IMR-90 (cell line): Measurements from ENCODE around the gene OVOL1. TPM values are rescaled to one million over a fixed set of nuclear protein-coding genes. Genes with fewer than 3 reads are reported as not detected.

Experiments used
- ATAC-seq: fragments of 200-7000 bp; cut with Tn5 transposase; 2 replicates; pipeline ENCODE4 v1.9.1; 2020; ENCODE audit warnings: low read depth, mild to moderate bottlenecking, moderate library complexity
- BruUV-seq: library from RNA; stranded (reverse); fragments of 400-500 nt; replicated peaks from 2 replicates; lab custom pipeline; 2021; lab: Mats Ljungman, UMichigan
- CTCF ChIA-PET: fragments of 300-600 bp; formaldehyde crosslinking; extraction: SDS; loops from one replicate; lab custom pipeline; 2021; ENCODE audit warnings: antibody characterized with exemption; lab: Yijun Ruan, JAX
- POLR2A ChIA-PET: fragments of 300-600 bp; sonication (Branson Sonifier 250); formaldehyde crosslinking; loops from one replicate; lab custom pipeline; 2022; ENCODE audit warnings: antibody characterized with exemption; ENCODE audit not compliant: unreplicated experiment; lab: Charles Lee
- DNase-seq: peaks from one replicate; pipeline ENCODE4 v3.0.0; 2013
- H2AFZ ChIP-seq: replicated peaks from 2 replicates; pipeline ENCODE3; 2013; ENCODE audit warnings: low read length, mild to moderate bottlenecking; ENCODE audit not compliant: poor library complexity
- H2AK5ac ChIP-seq: 2 replicates; pipeline ENCODE4 v1.6.1; 2013; ENCODE audit warnings: low read depth, low read length, inconsistent platforms
- H2AK9ac ChIP-seq: replicated peaks from 2 replicates; pipeline ENCODE3; 2013; ENCODE audit warnings: mild to moderate bottlenecking, low read depth, low read length, moderate library complexity; ENCODE audit not compliant: poor library complexity
- H2BK120ac ChIP-seq: 2 replicates; pipeline ENCODE4 v1.6.1; 2013; ENCODE audit warnings: low read depth, low read length, inconsistent platforms
- H2BK15ac ChIP-seq: 3 replicates; pipeline ENCODE4 v1.6.1; 2013; ENCODE audit warnings: low read depth, low read length, inconsistent platforms
- H2BK20ac ChIP-seq: 2 replicates; pipeline ENCODE4 v1.6.1; 2013; ENCODE audit warnings: low read depth, mild to moderate bottlenecking, inconsistent platforms, low read length, moderate library complexity
- H2BK5ac ChIP-seq: 2 replicates; pipeline ENCODE4 v1.6.1; 2013; ENCODE audit warnings: mild to moderate bottlenecking, low read depth, low read length, inconsistent platforms; ENCODE audit not compliant: poor library complexity, severe bottlenecking
- H3K14ac ChIP-seq: replicated peaks from 2 replicates; pipeline ENCODE4 v1.6.1; 2013; ENCODE audit warnings: low read depth, low read length, inconsistent platforms
- H3K18ac ChIP-seq: 2 replicates; pipeline ENCODE4 v1.6.1; 2013; ENCODE audit warnings: low read depth, low read length, control low read depth
- H3K23ac ChIP-seq: 2 replicates; pipeline ENCODE4 v1.6.1; 2013; ENCODE audit warnings: low read depth, low read length, inconsistent platforms
- H3K27ac ChIP-seq: 2 replicates; pipeline ENCODE4 v1.5.1; 2013; ENCODE audit warnings: mild to moderate bottlenecking, control low read depth, low read length; ENCODE audit not compliant: insufficient read depth
- H3K27me3 ChIP-seq: 2 replicates; pipeline ENCODE4 v1.6.1; 2013; ENCODE audit warnings: low read length; ENCODE audit not compliant: control insufficient read depth, insufficient read depth
- H3K36me3 ChIP-seq: 2 replicates; pipeline ENCODE4 v1.6.1; 2013; ENCODE audit warnings: low read length, mixed read lengths; ENCODE audit not compliant: control insufficient read depth, insufficient read depth
- H3K4ac ChIP-seq: 2 replicates; pipeline ENCODE4 v1.6.1; 2013; ENCODE audit warnings: low read depth, low read length, inconsistent platforms
- H3K4me1 ChIP-seq: 2 replicates; pipeline ENCODE4 v1.6.1; 2013; ENCODE audit warnings: low read length, mixed read lengths; ENCODE audit not compliant: control insufficient read depth, insufficient read depth
- H3K4me2 ChIP-seq: 2 replicates; pipeline ENCODE4 v1.6.1; 2013; ENCODE audit warnings: low read depth, mild to moderate bottlenecking, control low read depth, low read length, moderate library complexity
- H3K4me3 ChIP-seq: 2 replicates; pipeline ENCODE4 v1.5.1; 2013; ENCODE audit warnings: low read depth, mild to moderate bottlenecking, control low read depth, low read length, moderate library complexity; ENCODE audit not compliant: insufficient read depth
- H3K56ac ChIP-seq: 2 replicates; pipeline ENCODE4 v1.6.1; 2013; ENCODE audit warnings: low read length, inconsistent platforms; ENCODE audit not compliant: insufficient read depth; ENCODE audit errors: extremely low read depth
- H3K79me1 ChIP-seq, 2 experiments: 2 replicates each; pipeline ENCODE4 v1.6.1; 2013; ENCODE audit warnings: low read length in 2 of 2, inconsistent platforms in 1 of 2, low read depth in 1 of 2
- H3K9ac ChIP-seq: 2 replicates; pipeline ENCODE4 v1.6.1; 2013; ENCODE audit warnings: low read depth, low read length, control low read depth
- H3K9me1 ChIP-seq: 2 replicates; pipeline ENCODE4 v1.6.1; 2013; ENCODE audit warnings: low read length, inconsistent platforms; ENCODE audit not compliant: insufficient read depth
- H3K9me3 ChIP-seq: 2 replicates; pipeline ENCODE4 v1.6.1; 2013; ENCODE audit warnings: low read length; ENCODE audit not compliant: control insufficient read depth, insufficient read depth
- H4K20me1 ChIP-seq: 2 replicates; pipeline ENCODE4 v1.6.1; 2013; ENCODE audit warnings: low read length, inconsistent platforms; ENCODE audit not compliant: insufficient read depth
- H4K5ac ChIP-seq: 2 replicates; pipeline ENCODE4 v1.6.1; 2013; ENCODE audit warnings: mild to moderate bottlenecking, low read depth, low read length, control low read depth
- H4K8ac ChIP-seq, 2 experiments: 2 replicates each; pipeline ENCODE4 v1.6.1; 2013; ENCODE audit warnings: low read depth in 2 of 2, low read length in 2 of 2, control low read depth in 1 of 2, inconsistent platforms in 1 of 2
- H4K91ac ChIP-seq: 2 replicates; pipeline ENCODE4 v1.6.1; 2013; ENCODE audit warnings: low read depth, low read length, inconsistent platforms; ENCODE audit not compliant: insufficient read depth
- BHLHE40 ChIP-seq: fragments of 150-350 bp; IDR thresholded peaks from 2 replicates; pipeline ENCODE4 v1.6.1; 2016; ENCODE audit warnings: mild to moderate bottlenecking, low read depth, low read length
- CHD1 ChIP-seq: IDR thresholded peaks from 2 replicates; pipeline ENCODE4 v1.6.1; 2012; ENCODE audit warnings: low read depth, low read length, improper control_type of control experiment
- SMC3 ChIP-seq: fragments of 150-350 bp; IDR thresholded peaks from 2 replicates; pipeline ENCODE4 v1.6.1; 2016; ENCODE audit warnings: low read depth, mild to moderate bottlenecking, antibody characterized with exemption, low read length, moderate library complexity
- WGBS, 2 experiments: methylation state at CpG; one replicate each; pipeline versions ENCODE4 v1.1.5 to v1.1.7; 2013; ENCODE audit warnings: missing lambda C conversion rate in 2 of 2; ENCODE audit not compliant: insufficient read length in 1 of 2; ENCODE audit errors: extremely low coverage in 2 of 2; 5-methylcytosine and 5-hydroxymethylcytosine counted together
- dilution Hi-C: fragments of 300-500 bp; cut with HindIII; formaldehyde crosslinking; loops from one replicate; pipeline ENCODE4 v1.14.3; 2018; ENCODE audit warnings: low sequenced_read_pairs; ENCODE audit not compliant: unreplicated experiment
- in situ Hi-C: fragments of 300-500 bp; cut with MboI; formaldehyde crosslinking; loops from 3 replicates; pipeline ENCODE4 v1.14.3; 2019; ENCODE audit warnings: low sequenced_read_pairs, inconsistent platforms, mixed read lengths
- intact Hi-C: fragments of 100-400 bp; cut with micrococcal nuclease; formaldehyde crosslinking; loops from 2 replicates; pipeline ENCODE4 v1.10.0; 2022
- polyA plus RNA-seq, 3 experiments: library from polyadenylated mRNA; depleted of rRNA; stranded (reverse); fragments of >200 nt; gene quantifications; 2 replicates each; pipeline ENCODE4 v1.2.3, GENCODE V29; 2012; ENCODE audit warnings: low replicate concordance in 1 of 3
- total RNA-seq: library from RNA; depleted of rRNA; stranded (reverse); fragments of >200 nt; gene quantifications from 2 replicates; pipeline ENCODE4 v1.2.3, GENCODE V29; 2012
- TF ChIP-seq, protein P1 (sequence below): conservative IDR thresholded peaks from 2 replicates; pipeline ENCODE4 v1.5.1; 2012; ENCODE audit warnings: mild to moderate bottlenecking, low read depth, low read length, improper control_type of control experiment

OVOL1 gene
- total and polyA plus RNA-seq, 2 of the 4 experiments (the other 2 are of a cell fraction) = not detected

DNA sequence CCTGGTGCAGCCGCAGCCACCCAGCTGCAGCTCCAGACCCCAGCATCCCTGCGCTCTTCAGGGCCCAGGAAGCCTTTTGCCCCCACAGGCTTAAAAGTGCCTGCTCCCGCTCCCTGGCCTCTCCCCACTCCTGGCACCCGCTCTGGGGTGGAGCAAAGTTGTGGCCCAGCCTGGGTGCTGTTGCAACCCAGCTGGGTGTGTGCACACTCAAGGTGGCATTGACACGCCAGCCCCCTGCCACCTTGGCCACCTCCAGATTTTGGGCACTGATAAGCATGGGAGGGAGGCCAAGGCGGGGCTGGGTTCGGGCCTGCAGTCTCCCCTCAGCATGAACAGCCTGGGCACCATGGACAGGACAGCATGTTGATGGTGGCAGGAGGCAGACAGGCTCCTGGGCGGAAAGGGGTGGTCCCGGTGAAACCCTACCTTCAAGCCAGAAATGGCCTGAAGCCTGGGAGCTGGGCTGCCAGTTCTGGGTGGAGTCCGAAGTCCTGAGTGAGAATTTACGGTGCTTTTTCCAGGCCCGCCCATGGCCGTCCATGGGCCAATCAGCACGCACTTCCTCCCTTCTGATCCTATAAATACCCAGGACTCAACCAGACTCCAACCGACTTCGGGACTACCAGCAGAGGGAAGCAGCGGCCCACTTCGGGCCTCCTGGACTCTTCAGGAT lies 42.7 kb upstream of the OVOL1 start:
- no peak overlapping the region for H3K14ac ChIP-seq
- POLR2A ChIA-PET = interaction anchor here (0.7 kb wide), 1 partner anchor 341 kb away, joined by 5 read pairs; no protein-coding TSS in a partner anchor
- no peak overlapping the region for H2BK120ac ChIP-seq
- no peak overlapping the region for H2BK5ac ChIP-seq
- no peak for ATAC-seq
- H4K5ac ChIP-seq = no peak overlapping the region
- BruUV-seq = no TSS peak
- no peak overlapping the region for H3K23ac ChIP-seq
- no peaks in the 10 kb centered on the region for H3K36me3 ChIP-seq
- H3K9me3 ChIP-seq = peaks cover 1% of the 10 kb centered on the region; the same call in 1 of the 2 replicates
- peaks cover 2% of the 10 kb centered on the region; the same call in 1 of the 2 replicates for H3K9me1 ChIP-seq
- no peak overlapping the region for H3K4ac ChIP-seq
- H2AFZ ChIP-seq = no peak overlapping the region
- H3K18ac ChIP-seq = no peak overlapping the region
- in situ Hi-C loops (no loop called here), dilution Hi-C loops (no loop called here), intact Hi-C loops (no loop called here)
- H2BK15ac ChIP-seq = no peak overlapping the region
- H3K79me1 ChIP-seq = no peaks in the 10 kb centered on the region
- TF ChIP-seq BHLHE40 (no peak), CHD1 (no peak), SMC3 (peak; percentile 9; the same call in 1 of the 2 replicates)
- TF ChIP-seq, protein P1, sequence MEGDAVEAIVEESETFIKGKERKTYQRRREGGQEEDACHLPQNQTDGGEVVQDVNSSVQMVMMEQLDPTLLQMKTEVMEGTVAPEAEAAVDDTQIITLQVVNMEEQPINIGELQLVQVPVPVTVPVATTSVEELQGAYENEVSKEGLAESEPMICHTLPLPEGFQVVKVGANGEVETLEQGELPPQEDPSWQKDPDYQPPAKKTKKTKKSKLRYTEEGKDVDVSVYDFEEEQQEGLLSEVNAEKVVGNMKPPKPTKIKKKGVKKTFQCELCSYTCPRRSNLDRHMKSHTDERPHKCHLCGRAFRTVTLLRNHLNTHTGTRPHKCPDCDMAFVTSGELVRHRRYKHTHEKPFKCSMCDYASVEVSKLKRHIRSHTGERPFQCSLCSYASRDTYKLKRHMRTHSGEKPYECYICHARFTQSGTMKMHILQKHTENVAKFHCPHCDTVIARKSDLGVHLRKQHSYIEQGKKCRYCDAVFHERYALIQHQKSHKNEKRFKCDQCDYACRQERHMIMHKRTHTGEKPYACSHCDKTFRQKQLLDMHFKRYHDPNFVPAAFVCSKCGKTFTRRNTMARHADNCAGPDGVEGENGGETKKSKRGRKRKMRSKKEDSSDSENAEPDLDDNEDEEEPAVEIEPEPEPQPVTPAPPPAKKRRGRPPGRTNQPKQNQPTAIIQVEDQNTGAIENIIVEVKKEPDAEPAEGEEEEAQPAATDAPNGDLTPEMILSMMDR = peak; percentile 33; the same call in 1 of the 2 replicates
- no peak overlapping the region for H3K9ac ChIP-seq
- H3K27me3 ChIP-seq = peaks cover 2% of the 10 kb centered on the region
- H4K8ac ChIP-seq = no peak overlapping the region
- CTCF ChIA-PET = no interaction called here
- H3K4me3 ChIP-seq = no peak overlapping the region
- H4K20me1 ChIP-seq = no peaks in the 10 kb centered on the region
- H2AK5ac ChIP-seq = no peak overlapping the region
- no peak for DNase-seq
- WGBS, 2 experiments = 76% methylated on average over 10 of the region's 18 CpGs; no CpG with 5 or more reads in 1 of the 2 experiments
- no peaks in the 10 kb centered on the region for H3K4me1 ChIP-seq
- no peak overlapping the region for H3K27ac ChIP-seq
- H3K56ac ChIP-seq = no peak overlapping the region
- H2AK9ac ChIP-seq = no peak overlapping the region
- no peak overlapping the region for H3K4me2 ChIP-seq
- H2BK20ac ChIP-seq = no peak overlapping the region
- H4K91ac ChIP-seq = no peak overlapping the region
